HCT116 (cell line): ENCODE measurements around the gene CASP6.

Experiments used
- EZH2phosphoT487 ChIP-seq: fragments of 200-600 bp; IDR thresholded peaks from 2 replicates; pipeline ENCODE4 v1.6.1; 2018; ENCODE audit warnings: antibody characterized with exemption, borderline replicate concordance
- POLR2A ChIP-seq: IDR thresholded peaks from 2 replicates; pipeline ENCODE4 v1.7.0; 2011; ENCODE audit warnings: borderline replicate concordance; ENCODE audit not compliant: insufficient read depth, insufficient read length; ENCODE audit errors: extremely low read depth
- TF ChIP-seq, protein P1 (sequence below): IDR thresholded peaks from 2 replicates; pipeline ENCODE4 v1.6.1; 2012; ENCODE audit warnings: low read depth

DNA sequence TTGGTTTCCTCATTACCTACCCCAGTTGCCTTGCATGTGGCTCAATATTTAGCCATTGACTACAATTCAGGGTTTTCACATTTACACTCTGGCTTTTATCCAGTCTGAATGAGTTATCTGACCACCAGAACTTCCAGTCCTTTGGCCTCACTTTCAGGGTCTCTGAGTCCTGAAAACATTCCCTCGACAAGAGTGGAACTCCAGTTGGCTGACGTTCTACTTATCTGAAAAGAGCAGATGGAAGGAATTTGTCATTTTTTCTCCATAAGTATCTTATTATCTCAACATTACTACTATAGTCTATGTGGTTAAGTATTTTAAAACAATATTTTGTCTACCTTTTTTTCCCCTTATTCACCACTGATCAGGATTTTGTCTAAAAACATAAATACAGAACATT lies 5.2 kb upstream of the CASP6 start:
- TF ChIP-seq POLR2A (no peak), EZH2phosphoT487 (no peak)
- TF ChIP-seq, protein P1, sequence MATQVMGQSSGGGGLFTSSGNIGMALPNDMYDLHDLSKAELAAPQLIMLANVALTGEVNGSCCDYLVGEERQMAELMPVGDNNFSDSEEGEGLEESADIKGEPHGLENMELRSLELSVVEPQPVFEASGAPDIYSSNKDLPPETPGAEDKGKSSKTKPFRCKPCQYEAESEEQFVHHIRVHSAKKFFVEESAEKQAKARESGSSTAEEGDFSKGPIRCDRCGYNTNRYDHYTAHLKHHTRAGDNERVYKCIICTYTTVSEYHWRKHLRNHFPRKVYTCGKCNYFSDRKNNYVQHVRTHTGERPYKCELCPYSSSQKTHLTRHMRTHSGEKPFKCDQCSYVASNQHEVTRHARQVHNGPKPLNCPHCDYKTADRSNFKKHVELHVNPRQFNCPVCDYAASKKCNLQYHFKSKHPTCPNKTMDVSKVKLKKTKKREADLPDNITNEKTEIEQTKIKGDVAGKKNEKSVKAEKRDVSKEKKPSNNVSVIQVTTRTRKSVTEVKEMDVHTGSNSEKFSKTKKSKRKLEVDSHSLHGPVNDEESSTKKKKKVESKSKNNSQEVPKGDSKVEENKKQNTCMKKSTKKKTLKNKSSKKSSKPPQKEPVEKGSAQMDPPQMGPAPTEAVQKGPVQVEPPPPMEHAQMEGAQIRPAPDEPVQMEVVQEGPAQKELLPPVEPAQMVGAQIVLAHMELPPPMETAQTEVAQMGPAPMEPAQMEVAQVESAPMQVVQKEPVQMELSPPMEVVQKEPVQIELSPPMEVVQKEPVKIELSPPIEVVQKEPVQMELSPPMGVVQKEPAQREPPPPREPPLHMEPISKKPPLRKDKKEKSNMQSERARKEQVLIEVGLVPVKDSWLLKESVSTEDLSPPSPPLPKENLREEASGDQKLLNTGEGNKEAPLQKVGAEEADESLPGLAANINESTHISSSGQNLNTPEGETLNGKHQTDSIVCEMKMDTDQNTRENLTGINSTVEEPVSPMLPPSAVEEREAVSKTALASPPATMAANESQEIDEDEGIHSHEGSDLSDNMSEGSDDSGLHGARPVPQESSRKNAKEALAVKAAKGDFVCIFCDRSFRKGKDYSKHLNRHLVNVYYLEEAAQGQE: no peak
